ENCODE measurements around the gene VPS54.

- TF ChIP-seq POLR2AphosphoS5 (IDR thresholded peaks at IDR 0.05; ENCODE audit: low read depth, low read length), result no peak
- no peak for TF ChIP-seq SIN3A (IDR thresholded peaks at IDR 0.05; ENCODE audit: borderline replicate concordance, insufficient read depth, low read length)
- TF ChIP-seq TAF1 (IDR thresholded peaks at IDR 0.05; ENCODE audit: borderline replicate concordance, insufficient read depth, low read length), result no peak
Measured at GRCh38 chr2:63950414-63950813, 68.8 kb downstream of the VPS54 start.
